Measurements from ENCODE around the gene RAB7A. TPM values are rescaled to one million over a fixed set of nuclear protein-coding genes. Genes with fewer than 3 reads are reported as not detected.
A peak's percentile ranks its signal among the peaks of the same experiment; 100 is the strongest.

The RAB7A gene
- total RNA-seq, 1 donor from 2014 or later: 51.2 TPM

GRCh38 chr3:128782282-128783146, 56.5 kb downstream of the RAB7A start:
- H3K27ac ChIP-seq: no peak overlapping the region
- Mint-ChIP-seq H3K36me3 (peaks cover 3% of the 10 kb centered on the region), H3K4me3 (no peak overlapping the region), H3K27ac (no peak overlapping the region), H3K27me3 (ENCODE audit: insufficient read depth, low read depth) (no peaks in the 10 kb centered on the region), H3K9me3 (no peaks in the 10 kb centered on the region), H3K4me1 (peaks cover 17% of the 10 kb centered on the region)
- peaks cover 4% of the 10 kb centered on the region for H3K4me1 ChIP-seq
- no peaks in the 10 kb centered on the region for H3K27me3 ChIP-seq
- peaks cover 81% of the 10 kb centered on the region for H4K20me1 ChIP-seq (ENCODE audit: low read depth)
- no peaks in the 10 kb centered on the region for H3K9me3 ChIP-seq (ENCODE audit: low read depth)
- H3K79me2 ChIP-seq (ENCODE audit: low read depth): peaks cover 98% of the 10 kb centered on the region
- H2AFZ ChIP-seq (replicated peaks): no peak overlapping the region
- H3K9ac ChIP-seq: no peak overlapping the region
- no peak for DNase-seq (ENCODE audit: low spot score)
- TF ChIP-seq EZH2 (IDR thresholded peaks at IDR 0.05) (no peak), CTCF (IDR thresholded peaks at IDR 0.05) (no peak), EZH2phosphoT487 (IDR thresholded peaks at IDR 0.05) (no peak)
- H3K36me3 ChIP-seq: no peaks in the 10 kb centered on the region
- H3K4me3 ChIP-seq: no peak overlapping the region
- no peak overlapping the region for H3K4me2 ChIP-seq
- H3F3A ChIP-seq (ENCODE audit: low read depth): peaks cover 7% of the 10 kb centered on the region

GRCh38 chr3:128783774-128784173, 57.8 kb downstream of the RAB7A start:
- peaks cover 7% of the 10 kb centered on the region for H3F3A ChIP-seq (ENCODE audit: low read depth)
- no peak overlapping the region for H2AFZ ChIP-seq (replicated peaks)
- peaks cover 98% of the 10 kb centered on the region for H3K79me2 ChIP-seq (ENCODE audit: low read depth)
- no peaks in the 10 kb centered on the region for H3K27me3 ChIP-seq
- H3K9ac ChIP-seq: no peak overlapping the region
- H3K27ac ChIP-seq: no peak overlapping the region
- H4K20me1 ChIP-seq (ENCODE audit: low read depth): peaks cover 81% of the 10 kb centered on the region
- H3K4me1 ChIP-seq: peaks cover 4% of the 10 kb centered on the region
- TF ChIP-seq EZH2 (IDR thresholded peaks at IDR 0.05) (no peak), EZH2phosphoT487 (IDR thresholded peaks at IDR 0.05) (no peak), CTCF (IDR thresholded peaks at IDR 0.05) (no peak)
- no peaks in the 10 kb centered on the region for H3K9me3 ChIP-seq (ENCODE audit: low read depth)
- H3K27ac Mint-ChIP-seq: no peak overlapping the region
- peaks cover 3% of the 10 kb centered on the region for H3K36me3 Mint-ChIP-seq
- H3K9me3 Mint-ChIP-seq: no peaks in the 10 kb centered on the region
- H3K36me3 ChIP-seq: no peaks in the 10 kb centered on the region
- DNase-seq (ENCODE audit: low spot score): no peak
- peaks cover 16% of the 10 kb centered on the region for H3K4me1 Mint-ChIP-seq
- H3K27me3 Mint-ChIP-seq (ENCODE audit: insufficient read depth, low read depth): no peaks in the 10 kb centered on the region
- H3K4me2 ChIP-seq: no peak overlapping the region
- H3K4me3 Mint-ChIP-seq: no peak overlapping the region
- H3K4me3 ChIP-seq: no peak overlapping the region

- Mint-ChIP-seq H3K4me1 (peaks cover 15% of the 10 kb centered on the region), H3K27ac (no peak overlapping the region)
- H4K20me1 ChIP-seq (ENCODE audit: low read depth): peaks cover 83% of the 10 kb centered on the region
Measured at GRCh38 chr3:128784232-128784631, 58.2 kb downstream of the RAB7A start.

More at GRCh38 chr3:128784232-128784631, 58.2 kb downstream of the RAB7A start:
- no peak overlapping the region for H2AFZ ChIP-seq (replicated peaks)
- no peaks in the 10 kb centered on the region for H3K27me3 ChIP-seq
- H3K79me2 ChIP-seq (ENCODE audit: low read depth): peaks cover 98% of the 10 kb centered on the region
- Mint-ChIP-seq H3K27me3 (ENCODE audit: insufficient read depth, low read depth) (no peaks in the 10 kb centered on the region), H3K9me3 (no peaks in the 10 kb centered on the region), H3K4me3 (no peak overlapping the region), H3K36me3 (peaks cover 3% of the 10 kb centered on the region)
- H3K27ac ChIP-seq: no peak overlapping the region
- H3K4me1 ChIP-seq: peaks cover 4% of the 10 kb centered on the region
- no peaks in the 10 kb centered on the region for H3K36me3 ChIP-seq
- peak; percentile 80 for TF ChIP-seq CTCF (IDR thresholded peaks at IDR 0.05)
- TF ChIP-seq EZH2phosphoT487 (IDR thresholded peaks at IDR 0.05): no peak
- no peak overlapping the region for H3K4me2 ChIP-seq
- peaks cover 7% of the 10 kb centered on the region for H3F3A ChIP-seq (ENCODE audit: low read depth)
- no peak overlapping the region for H3K9ac ChIP-seq
- DNase-seq (ENCODE audit: low spot score): peak; percentile 82
- no peak overlapping the region for H3K4me3 ChIP-seq
- H3K9me3 ChIP-seq (ENCODE audit: low read depth): no peaks in the 10 kb centered on the region
